NOMO-1 (cell line): ENCODE measurements around the gene GRID2IP.

Source experiments
- DNase-seq, 2 experiments: peaks; one replicate each; lab custom pipeline; 2025; ENCODE audit not compliant: unreplicated experiment in 2 of 2; lab: John Stamatoyannopoulos, UW

The GRID2IP gene

GRCh38 chr7:6528401-6529130 is 22.7 kb downstream of the GRID2IP start:
- no peak for DNase-seq

DNA sequence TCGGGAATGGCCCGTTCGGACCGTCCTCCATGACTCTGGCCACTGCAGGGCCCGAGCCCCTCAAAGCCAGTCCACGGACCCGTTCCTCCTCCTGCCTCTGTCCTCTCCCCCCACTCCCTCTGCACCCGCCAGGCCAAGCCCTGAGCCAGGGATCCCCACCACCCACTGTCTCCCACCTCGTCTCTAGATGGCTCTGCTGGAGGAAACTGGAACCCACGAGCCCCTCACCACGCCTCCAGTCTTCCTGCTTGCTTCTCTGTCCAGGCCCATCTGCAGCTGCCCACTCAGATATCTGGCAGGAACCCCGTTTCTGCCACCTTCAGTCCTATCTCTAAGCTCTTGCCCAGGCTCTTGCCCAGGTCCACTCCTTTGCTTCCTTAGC is 24.3 kb downstream of the GRID2IP start:
- no peak for DNase-seq

GRCh38 chr7:6520163-6520981 is 30.9 kb downstream of the GRID2IP start:
- no peak for DNase-seq

DNA sequence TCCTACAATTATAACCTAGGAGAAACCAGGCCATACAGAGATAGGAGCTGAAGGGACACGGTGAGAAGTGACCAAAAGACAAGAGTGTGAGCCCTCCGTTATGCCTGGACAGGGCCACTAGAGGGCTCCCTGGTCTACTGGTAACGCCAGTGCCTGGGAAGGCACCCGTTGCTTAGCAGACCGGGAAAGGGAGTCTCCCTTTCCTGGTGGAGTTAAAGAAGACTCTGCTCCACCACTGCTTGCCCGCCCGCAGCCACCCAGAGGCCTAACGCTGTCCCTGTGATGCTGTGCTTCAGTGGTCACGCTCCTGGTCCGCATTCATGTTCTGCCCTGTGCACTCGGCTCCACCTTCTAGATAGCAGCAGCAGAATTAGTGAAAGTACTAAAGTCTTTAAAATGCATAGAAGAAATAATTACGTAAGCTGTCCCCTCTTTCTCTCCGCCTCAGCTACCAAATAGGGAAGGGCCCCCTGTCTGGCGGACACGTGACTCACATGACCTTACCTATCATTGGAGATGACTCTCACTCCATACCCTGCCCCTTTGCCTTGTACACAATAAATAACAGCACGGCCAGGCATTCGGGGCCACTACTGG is 34.8 kb downstream of the GRID2IP start:
- peak; percentile 47 to 86 for DNase-seq

DNA sequence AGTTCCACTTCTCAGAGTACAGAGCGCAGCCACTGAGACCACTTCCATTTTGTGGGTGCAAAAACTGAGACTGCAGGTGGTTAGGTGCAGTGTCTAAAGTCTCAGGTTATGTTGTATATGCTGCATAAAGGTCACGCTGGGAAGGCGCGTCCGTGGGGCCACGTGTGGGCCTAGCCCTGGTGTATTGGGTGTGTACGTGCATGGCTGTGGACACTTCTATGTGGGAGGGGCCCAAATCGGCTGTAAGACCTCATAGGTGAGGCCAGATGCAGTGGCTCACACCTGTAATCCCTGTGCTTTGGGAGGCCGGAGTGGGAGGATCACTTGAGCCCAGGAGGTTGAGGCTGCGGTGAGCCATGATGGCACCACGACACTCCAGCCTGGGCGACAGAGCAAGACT is 37.7 kb downstream of the GRID2IP start:
- no peak for DNase-seq

DNA sequence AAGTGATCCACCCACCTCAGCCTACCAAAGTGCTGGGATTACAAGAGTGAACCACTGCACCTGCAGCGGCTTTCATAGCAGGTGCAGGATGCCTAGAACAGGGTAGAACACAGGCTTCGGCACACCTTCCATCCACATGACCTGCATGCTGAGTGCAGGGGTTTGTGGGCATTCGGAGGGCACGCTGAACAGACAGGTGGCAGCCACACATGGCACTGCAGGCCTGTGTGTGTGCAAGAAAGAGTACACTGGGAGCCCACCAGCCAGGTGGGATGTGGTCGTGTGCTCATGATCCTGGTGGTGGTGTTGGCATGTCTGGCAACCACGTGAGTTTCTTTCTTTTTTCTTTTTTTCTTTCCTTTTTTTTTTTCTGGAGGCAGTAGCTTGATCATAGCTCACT is 38.4 kb downstream of the GRID2IP start:
- no peak for DNase-seq

DNA sequence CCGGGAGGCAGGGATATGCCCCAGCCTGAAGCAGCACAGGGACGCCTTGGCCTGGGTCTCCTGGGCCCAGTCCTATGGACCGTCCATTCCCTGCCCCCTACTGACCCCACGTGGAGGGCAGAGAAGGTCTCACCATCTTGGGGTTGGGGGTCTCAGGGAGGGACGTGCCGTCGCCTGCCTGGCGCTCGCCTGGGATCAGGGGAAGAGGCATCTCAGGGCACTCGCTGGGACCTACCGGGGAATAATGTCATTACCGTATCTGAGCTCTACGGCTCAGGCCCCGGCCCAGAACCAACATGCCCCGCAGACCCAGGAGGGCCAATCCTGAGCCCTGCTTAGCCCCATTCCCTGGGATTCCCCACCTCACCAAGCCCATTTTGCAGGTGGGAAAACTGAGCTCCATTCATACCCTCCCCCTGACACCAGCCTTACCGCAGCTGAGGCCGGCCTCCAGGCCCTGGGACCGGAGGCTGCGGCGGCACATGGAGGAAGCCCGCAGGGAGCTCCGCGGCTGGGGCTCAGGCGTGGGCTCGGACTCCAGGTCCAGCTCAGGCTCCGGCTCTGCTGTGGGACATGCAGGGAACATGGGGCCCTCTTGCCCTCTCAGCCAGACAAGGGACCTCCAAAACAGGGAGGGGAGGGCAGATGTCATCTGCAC is 40.7 kb downstream of the GRID2IP start:
- no peak for DNase-seq

DNA sequence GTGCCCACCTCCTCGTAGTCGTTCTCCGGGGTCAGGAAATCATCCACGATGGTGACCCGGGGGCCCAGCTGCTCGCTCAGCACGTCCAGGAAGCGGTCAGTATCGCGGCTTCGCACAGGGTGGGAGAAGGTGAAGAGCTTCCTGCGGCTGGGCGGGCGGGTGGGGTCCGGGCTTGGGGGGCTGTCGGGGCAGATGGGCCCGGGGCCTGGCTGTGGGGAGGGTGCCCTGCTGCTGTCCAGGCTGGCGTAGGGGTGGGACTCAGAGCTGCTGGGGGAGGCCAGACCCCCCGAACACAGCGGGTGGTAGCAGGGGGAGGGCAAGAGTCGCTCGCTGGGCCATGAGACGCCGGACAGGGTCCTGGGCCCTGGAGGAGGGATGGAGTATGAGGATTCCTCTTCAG is 42.3 kb downstream of the GRID2IP start:
- DNase-seq, result no peak

GRCh38 chr7:6508539-6508938 is 42.7 kb downstream of the GRID2IP start:
- DNase-seq, result no peak

GRCh38 chr7:6507906-6508305 is 43.4 kb downstream of the GRID2IP start:
- DNase-seq, result no peak

DNA sequence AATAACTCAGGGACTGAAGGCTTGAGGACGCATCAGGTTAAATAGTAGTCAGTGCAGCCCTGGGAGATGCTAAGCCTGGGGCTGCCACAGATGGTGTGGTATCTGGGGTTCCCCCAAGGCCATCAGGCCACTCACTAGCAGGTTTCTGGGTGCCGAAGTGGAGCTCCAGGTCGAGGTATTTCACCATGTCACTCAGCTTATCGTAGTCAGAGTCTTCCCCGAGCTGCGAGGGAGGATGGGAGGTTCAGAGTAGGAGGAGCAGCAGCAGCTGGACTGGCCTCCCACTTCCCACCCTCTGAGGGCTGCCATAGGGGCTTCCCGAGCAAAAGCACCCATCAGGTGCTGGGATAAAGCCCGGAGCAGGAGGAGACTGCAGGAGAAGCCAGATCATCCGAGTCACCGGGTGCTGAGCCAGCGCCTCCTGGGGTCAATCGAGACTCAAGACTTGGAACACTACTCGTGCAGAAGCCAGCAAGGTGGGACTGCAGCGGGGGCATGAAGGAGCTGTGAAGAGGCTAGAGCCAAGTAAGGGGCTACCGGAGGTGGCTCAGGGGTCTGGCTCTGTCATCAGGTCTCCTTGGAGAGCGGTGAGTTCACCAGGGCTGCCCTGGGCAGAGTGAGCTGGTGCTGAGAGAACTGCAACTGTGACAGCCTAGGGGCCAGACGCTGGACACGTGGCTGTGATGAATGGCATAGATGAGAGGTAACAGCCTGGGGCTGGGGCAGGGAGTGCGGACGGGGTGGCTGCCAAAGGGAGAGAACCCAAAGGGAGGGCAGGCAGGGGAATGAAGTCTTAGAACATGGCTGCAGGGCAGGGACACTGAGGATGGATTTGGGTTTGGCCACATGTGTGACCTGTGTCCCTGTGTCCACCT is 45.3 kb downstream of the GRID2IP start:
- DNase-seq, result no peak

GRCh38 chr7:6504996-6505395 is 46.3 kb downstream of the GRID2IP start:
- DNase-seq, result no peak

GRCh38 chr7:6502886-6503285 is 48.4 kb downstream of the GRID2IP start:
- DNase-seq, result no peak

GRCh38 chr7:6501586-6502564 is 49.4 kb downstream of the GRID2IP start:
- DNase-seq, result no peak

GRCh38 chr7:6500691-6501090 is 50.6 kb downstream of the GRID2IP start:
- no peak for DNase-seq

DNA sequence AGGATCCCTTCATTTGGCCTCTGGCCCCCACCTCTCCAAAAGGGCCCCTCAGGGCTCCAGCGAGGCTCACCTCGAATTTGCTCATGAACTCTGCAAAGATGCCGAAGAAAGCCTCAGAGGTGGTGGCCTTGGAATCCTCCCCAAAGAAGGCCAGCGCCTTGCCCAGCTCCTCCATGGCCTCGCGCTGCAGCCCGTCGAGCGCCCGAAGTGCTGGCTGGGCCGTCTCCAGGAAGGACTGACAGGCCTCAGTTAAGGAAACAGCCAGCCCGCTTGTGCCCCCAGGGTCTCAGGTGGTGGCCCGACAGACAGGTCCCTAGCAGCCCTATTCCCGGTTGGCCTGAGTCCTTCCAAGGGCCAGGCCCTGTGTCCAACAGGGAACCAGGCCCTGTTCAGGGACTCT is 53.3 kb downstream of the GRID2IP start:
- no peak for DNase-seq

GRCh38 chr7:6497637-6497905 is 53.7 kb downstream of the GRID2IP start:
- no peak for DNase-seq

- DNase-seq, result no peak
Observed at GRCh38 chr7:6496842-6497636, 54.2 kb downstream of the GRID2IP start.
